Glomerular visceral epithelial cell (primary cell): ENCODE results near the gene TEX30.

Experiments used
- DNase-seq: peaks from one replicate; pipeline ENCODE4 v3.0.0-alpha.2; 2016; ENCODE audit errors: extremely low spot score

TEX30 gene

DNA sequence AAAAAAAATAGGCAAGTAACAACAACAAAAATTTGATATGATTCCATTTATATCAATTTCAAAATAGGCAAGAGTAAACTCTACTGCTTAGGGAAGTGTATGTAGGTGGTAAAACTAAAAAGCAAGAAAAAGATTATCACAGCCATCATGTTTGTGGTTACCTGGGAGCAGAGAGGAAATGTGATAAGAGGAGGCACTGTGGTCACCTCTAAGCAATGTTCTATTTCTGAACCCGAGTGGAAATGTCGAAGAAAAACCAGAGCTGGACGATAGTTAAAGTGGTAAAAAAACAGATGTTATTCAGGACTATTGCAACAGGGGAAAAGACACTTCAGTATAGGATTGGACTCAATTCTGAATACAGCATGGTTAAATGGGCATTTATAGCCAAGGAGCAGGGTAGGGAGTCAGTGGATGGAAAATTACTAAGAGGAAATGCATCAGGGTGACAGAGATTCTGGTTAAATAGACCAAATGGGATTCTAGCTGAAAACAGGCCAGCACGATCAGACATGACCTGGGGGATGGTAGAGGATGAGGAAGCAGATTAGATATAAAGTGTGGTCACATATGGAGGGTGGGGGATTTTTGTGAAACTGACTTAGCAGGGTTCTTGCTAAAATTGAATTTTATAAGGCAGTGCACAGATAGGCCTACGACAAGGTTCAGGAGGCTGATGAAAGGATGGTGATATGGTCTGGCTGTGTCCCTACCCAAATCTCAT lies 6.0 kb upstream of the TEX30 start:
- DNase-seq, result no peak

DNA sequence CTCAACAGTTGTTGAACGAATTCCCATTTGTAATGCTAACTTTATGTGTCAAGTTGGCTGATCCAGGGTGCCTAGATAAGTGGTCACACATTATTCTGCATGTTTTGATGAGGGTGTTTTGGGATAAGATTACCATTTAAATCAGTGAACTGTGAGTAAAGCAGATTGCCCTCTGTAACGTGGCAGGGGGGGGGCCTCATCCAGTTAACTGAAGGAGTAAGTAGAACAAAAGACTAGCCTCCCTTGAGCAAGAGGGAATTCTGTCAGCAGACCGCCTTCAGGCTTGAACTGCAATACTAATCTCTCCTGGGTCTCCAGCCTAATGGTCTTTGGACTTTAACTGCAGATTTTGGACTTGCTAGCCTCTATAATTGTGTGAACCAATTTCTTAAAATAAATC lies 4.2 kb upstream of the TEX30 start:
- DNase-seq, result no peak

DNA sequence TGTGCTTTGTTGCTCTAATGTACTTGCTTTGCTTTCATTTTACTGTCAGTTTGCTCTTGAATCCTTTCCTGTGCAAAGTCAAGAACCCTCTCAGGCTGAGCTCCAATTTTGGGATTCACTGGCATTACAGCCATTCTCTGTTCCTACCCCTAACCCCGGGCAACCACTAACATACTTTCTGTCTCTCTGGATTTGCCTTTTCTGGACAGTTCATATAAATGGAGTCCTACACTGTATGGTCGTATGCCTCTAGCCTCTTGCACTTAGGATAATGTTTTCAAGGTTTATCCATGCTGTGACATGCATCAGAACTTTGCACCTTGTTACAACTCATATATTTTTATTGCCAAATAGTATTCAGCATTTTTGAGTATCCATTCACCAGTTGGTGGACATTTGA lies 2.7 kb upstream of the TEX30 start:
- no peak for DNase-seq

DNA sequence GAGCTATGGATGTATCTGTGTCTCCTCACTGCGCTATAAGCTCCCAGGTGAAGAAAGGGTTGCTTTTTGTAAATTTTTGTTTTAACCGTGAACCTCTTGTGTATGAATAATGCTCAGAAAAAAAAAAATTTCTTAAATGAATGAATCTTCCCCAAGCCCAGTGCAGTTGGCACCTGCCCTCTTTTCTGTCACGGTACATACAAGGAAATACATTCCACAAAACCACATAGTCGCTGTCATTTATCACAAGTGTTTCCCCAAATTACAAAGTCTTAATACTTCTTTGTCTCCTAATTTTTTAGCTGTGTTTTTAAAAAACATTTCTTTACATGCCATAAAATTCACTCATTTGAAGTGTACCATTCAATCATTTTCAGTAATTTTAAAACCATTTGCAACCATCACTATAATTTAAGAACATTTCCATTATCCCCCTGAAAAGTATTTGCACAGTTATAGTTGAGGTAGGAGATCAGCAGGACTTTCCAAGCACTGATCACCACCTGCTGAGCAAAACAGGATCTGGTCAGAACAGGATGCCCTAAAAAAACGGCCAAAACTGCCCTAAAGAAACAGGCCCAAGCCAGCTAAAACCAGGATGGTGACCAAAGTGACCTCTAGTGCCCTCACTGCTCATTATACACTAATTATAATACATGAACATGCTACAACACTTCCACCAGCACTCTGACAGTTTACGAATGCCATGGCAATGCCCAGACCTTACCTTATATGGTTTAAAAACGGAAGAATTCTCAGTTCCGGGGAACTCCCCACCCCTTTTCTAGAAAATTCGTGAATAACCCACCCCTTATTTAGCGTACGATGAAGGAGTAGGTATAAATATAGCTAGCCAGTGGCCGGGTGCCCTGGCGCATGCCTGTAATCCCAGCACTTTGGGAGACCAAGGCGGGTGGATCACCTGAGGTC lies 1.3 kb upstream of the TEX30 start:
- DNase-seq, result no peak

DNA sequence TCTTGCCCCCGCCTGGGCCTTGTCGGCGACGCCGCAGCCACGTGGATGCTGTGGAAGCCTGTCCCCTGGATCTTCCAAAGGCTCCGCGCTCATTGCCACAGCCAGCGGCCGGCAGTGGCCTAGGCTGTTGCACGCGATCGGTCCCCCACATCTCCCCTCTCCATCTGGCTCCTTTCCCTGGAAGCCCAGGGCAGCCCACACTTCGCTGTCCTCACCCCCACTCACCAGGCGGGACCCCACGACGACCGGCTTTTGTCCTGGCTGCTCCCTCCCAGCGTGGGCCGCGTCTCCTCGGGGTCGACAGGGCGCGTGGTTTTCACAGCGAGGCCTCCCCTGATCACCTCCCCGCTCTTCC lies 605 bp upstream of the TEX30 start:
- no peak for DNase-seq

DNA sequence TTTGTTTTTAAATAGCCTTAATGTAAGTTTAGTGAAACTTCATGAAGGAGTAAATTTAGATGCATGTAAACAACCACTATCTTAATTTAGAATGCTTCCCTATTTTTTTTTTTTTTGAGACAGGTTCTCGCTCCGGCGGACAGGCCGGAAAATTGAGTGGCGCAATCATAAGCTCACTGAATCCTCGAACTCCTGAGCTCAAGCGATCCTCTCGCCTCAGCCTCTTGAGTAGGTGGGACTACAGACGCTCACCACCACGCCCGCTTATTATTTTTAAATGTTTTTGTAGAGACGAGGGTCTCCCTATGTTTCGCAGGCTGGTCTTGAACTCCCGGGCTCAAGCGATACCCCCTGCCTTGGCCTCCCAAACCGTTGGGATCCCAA lies 1.6 kb downstream of the TEX30 start:
- DNase-seq, result no peak

DNA sequence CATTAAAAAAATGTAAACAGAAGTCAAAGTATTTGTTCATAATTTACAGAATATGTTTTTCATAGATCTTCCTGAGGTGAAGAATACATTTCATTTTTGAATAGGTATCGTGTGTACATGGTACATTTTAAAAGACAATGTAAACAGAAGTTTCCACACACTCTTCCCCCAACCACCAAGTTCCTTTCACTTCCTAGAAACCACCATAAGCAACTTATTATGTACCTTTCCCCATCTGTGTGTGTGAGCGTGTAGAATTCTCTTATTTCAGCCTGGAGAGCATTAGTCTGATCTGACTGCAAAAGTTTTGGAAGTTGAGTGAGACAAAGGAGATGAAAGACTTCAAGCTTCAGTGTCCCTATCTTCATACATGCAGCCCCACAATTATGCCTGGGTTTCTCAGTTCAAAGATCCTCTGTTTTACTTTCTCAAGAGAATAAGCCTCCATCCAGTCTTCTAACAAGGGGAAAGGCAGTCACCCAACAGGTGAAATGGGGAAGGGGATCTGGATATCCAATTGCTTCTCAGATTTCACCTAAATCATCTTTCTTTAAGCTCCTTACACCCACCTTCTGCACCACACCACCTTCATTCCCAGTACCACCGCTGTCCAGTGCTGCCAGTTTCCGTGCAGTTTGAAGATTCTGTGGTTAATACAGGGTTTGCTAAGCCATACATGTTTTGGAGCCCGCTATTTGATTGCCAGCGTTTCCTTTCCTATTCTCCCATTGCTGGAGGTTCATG lies 2.1 kb downstream of the TEX30 start:
- DNase-seq, result no peak

DNA sequence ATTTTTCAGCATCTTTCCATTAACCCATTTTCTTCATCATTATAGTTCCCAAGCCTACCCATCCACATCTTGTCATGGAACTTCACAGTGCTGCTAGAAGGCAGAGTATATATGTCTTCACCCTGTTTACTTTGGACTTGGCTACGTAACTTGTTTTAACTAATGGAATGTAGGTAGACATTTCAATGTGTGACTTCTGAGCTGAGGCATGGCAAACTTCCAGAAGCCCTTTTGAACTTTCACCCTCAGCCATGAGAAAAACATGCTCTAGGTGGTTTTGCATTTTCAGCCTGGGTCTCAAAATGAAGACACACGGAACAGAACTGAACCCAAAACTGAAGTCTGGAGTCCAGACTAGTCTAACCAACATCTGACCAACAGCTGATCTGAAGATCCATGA lies 3.2 kb downstream of the TEX30 start:
- no peak for DNase-seq

DNA sequence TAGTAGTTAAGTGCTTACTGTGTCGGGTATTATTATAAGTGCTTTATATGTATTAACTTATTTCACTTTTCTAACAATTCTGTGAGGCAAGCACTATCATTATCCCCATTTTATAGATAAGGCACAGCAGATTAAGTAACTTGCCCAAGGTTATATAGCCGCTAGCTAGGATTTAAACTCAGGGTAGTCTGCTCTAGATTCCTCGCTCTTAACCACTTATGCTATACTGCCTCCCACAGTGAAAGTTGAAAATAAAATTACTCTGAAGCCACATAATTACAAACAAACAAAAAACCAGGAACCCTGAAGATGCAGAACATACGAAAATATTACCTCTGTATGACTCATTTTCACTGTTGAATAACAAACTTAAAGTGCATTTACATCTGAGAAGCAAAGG lies 3.9 kb downstream of the TEX30 start:
- no peak for DNase-seq

DNA sequence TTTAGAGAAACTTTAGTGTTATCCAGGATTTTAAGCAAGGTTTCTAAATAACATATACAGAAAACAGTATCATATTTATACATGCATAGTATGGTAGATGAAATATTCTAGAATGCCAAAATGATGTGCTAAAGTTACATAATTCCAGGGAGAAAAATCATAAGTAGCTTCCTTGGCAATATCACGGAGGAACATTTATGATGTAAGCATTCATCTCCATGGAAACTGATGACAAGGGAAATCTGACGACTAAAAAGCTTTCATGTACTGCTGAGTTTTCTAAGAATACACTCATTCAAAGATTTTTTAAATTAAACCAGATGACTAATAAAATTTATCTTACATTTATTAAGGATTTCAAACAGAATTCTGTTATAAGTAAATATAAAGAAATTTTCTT lies 4.7 kb downstream of the TEX30 start:
- no peak for DNase-seq

DNA sequence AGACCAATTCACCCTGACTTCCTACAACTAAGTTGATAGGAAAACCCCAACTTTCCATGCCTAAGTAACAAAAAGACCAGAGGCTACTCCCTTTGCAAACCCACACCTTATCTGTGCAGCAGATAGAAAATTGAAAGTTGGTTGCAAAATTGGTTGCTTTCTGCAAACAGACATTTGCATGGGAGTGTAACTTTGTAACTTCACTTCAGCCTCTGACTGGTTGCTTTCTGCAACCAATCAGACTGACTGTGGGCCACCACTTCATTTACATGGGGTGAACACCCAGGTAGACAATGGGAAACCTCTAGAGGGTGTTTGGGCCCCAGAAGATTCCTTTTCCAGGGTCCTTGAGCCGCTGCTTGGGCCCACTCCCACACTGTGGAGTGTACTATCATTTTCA lies 9.8 kb downstream of the TEX30 start:
- no peak for DNase-seq

DNA sequence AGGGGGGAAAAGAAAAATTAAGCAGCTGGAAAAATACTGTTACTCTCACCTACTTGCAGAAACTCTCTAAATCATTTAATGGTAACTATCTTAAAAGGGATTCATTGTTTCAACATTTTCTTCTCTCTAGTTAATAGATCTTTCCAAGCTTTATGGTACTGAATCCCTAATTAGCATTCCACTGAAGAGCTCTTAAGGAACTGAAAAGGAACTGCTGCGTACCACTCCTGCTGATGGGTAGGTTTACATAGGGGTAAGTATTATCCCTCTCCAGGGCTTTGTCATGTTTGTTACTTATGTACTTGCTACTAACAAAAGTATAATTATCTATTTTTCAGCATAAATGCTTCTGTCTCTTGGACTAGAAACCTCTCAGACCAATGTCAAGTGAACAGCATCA lies 12.5 kb downstream of the TEX30 start:
- DNase-seq, result no peak

DNA sequence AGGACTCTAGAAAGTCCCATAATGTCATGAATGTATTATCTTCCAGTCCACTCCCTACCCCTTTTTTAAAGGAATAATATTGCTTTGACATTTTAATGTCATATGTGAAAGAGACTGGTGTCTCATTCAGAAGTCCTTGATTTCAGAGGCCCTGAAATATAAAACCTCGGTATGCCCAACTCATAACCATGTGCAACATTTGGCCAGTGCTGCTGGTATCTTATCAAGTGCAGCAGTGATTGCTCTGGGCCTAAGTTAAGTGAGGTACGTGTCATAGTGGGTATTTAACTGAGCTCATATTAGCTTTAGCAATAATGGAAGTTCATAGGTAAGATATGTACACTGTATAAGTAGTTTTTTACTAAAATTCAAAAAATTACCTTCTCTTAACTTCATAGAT lies 14.7 kb downstream of the TEX30 start:
- no peak for DNase-seq

DNA sequence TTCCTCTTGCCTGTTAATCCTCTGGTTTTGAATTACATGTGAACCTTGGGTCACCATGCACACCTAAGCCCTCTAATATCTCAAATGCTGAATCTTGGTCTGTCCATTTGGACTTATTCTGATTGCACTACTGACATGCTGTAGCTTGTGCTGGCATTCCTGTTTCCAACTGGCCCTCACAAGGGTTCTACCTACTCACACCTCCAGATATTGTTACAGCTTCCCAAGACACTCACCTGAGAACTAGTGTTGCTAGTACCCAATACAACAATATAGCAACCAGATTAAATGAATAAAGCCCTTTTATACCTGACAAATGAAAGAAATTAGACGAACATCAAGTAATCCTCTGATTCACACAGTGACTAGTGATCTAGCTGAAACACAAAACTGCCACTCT lies 16.6 kb downstream of the TEX30 start:
- DNase-seq, result no peak

DNA sequence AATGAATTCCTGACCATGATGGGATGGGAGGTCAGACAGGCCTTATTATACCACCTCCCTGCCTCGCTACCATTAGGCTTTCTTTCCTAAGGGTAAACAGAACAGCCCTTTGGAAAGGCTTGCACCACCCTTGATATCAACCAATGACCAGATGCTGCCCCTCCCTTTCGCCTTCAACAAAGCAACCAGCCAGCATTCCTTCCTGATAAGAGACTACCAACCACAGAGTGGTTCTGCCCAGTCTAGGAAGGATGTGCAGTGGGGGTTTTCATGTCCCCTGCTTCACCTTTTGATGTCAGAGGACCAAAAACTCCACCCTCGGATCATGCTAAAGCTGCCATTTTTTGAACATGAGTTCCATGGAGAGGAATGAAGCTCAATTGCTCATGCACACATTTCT lies 21.7 kb downstream of the TEX30 start:
- DNase-seq, result no peak

DNA sequence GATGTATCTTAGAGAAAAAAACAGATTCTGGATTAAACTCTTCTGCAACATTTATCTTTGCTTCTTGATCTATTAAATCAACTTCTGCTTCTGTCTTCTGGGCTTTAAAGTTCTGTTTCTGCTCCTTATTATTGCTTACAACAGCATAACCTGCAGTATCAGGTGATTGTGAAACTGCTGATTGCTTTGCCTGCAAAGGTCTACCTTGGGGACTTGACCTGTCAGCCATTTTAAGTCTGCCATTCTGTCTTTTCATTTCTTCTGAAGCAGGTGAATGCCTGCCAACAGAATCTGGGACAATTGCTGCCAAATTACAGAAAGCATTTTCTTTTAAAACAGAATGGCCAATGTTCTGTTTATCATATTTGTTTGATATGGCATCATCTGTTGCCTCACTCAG lies 31.1 kb downstream of the TEX30 start:
- DNase-seq, result no peak

DNA sequence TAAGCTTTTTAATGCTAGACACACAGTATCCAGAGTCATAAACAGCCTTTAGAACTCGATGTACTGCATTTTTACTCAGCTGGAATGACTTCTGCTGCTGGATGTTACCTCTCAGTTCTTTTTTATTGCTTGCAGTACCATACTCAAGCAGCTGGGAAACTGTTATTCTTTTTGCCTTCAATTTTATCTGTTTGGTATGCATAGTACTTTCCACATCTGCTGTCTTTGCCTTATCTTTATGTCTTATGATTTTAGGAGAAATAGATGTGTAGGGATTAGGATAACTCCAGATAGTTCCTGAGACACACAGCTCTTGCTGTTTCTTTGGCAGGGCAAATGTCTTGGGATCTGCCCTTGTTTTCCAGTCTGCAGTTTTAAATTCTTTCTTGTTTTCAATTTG lies 31.5 kb downstream of the TEX30 start:
- no peak for DNase-seq

DNA sequence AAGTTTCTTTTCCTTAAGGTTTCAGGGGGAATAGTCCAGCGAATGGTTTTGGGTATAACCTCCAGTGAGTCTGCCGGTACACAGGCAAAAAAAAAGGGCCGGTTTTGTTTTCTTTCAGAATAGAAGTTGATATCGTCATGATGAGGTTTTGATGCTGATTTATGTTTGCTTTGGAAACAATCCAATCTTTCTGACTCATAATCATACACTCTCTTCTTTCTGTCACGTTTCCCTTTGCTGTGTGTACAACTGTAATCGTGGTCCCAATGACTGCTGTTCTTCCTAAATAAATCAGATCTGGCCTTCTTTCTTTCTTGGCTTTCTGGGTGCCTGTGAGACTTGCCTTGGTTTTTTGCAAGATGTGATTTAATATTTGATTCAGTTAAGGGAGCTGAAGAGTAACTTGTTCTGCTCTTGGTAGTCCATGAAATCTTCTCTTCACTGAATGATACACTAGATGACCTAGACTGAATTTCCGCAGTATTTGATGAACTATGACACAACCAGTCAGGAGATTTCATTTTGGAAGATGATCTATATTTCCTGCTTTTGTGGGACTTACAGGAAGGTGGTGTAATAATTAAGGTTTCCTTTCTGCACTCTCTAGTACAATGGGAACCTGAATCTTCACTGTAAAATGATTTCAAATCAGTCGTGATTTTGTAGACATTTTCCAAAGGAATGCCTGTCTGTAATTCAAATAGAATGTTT lies 43.9 kb downstream of the TEX30 start:
- peak; percentile 37 for DNase-seq

DNA sequence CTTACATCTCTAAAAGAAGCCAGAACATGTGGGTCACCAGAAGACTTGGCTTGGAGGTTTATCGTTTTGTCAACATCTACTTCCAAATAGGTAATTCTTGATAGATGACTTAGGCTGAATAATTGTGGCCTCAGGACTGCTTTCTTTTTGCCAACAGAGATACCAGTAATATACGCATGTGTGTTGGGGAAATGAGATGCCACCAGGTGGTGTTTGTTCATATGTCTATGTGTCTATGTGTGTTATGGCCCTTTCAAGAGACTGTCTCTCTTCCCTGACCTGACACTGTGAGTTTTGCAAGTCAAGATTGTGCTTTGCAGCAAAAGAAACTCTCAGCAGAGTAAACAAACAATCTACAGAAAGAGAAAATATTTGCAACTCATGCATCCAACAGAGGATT lies 47.2 kb downstream of the TEX30 start:
- peak; percentile 28 for DNase-seq

DNA sequence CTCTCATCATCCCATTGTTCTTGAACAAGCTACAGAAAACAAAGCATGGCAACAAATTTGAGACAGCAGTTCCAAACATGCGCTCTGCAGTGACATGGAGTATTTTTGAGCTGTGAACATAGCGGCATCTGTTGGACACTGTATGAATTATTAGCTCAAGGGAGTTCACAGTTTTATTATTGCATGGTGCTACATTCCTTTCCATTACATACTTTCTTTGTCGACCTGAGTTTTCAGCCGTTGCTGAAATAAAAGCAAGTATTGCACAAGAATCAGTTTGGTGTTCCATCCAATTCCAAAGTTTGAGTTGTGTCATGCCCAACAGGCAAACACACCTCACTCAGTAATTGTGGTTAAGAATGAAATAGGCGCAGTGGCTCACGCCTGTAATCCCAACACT lies 48.7 kb downstream of the TEX30 start:
- peak; percentile 60 for DNase-seq

DNA sequence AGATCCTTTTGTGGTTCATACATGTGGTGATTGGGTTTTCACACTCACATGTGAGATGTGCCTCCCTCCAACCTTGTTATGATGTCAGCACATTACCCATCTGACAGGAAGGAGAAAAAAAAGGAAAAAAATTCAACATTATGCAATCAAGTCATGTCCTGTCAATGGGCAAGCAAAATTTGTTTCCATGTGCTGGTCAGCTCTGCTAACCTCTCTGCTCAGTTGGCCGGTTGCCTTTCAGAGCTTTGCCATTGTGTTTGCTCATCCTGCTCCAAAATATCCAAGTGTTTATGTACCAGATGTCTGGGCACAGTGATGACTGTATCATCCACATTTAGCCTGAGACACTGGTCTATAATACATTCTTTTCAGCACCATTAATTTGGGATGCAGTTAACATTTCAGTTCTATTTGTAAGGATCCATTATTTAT lies 51.8 kb downstream of the TEX30 start:
- DNase-seq, result no peak

DNA sequence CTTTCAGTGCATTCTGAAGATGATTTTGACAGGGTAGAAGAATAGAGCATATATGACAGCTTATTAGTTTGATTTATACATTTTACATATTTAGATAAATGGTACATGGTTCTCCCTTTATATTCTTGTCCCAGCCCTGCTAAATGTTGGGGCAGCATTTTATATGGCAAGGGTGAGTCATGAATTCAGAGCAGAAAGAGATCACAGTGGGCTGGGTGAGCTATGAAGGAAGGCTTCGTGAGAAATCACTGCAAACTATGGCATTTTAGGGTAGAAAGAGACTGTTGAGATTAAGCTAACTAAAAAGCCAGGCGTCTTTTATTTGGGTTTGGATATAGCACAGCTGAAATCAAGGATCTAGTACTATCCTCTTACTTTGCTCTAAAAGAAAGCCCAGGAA lies 54.8 kb downstream of the TEX30 start:
- DNase-seq, result no peak
